T-helper 9 cell (primary cell): ENCODE results near the gene TTLL5.

ENCODE experiments used
- DNase-seq: peaks from one replicate; pipeline ENCODE4 v3.0.0-alpha.2; 2020

The TTLL5 gene

DNA sequence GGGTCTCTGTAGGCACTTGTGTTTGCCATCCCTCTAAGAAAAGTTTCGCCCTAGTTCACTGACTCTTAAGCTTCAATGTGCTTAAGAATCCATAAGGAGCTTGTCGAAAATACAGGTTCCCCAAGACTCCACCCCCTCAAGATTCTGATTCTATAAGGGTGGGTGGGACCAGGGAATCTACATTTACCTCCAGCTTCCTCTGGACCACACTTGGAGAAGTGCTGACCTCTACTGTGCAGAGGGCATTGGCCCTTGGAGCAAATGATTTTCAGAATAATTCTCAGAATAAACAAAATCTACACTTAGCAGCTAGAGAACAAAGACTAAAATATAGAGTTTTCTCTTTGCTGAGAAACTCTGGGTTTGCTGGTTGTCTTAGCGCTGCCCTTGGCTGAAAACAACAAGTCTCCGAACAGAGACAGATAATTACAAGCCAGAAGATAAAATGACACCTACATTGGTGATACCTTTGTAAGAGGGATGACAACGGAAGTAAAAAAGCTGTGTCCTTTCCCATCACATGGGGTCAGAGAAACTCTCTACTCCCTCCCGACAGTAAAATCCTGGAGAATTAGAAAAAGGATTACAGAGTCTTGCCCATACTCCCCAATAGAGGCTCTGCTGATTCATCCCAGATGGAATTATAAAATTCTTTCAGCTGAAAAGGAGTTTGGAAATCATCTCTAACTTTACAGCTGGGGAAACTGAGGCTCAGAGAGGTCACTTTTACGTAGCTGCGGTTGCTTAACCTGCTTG lies 316.0 kb downstream of the TTLL5 start:
- DNase-seq, result no peak

- no peak for DNase-seq
Measured at GRCh38 chr14:75977582-75977943, 316.5 kb downstream of the TTLL5 start.

GRCh38 chr14:75978249-75978731 lies 317.2 kb downstream of the TTLL5 start:
- no peak for DNase-seq

- DNase-seq, result no peak
Measured at GRCh38 chr14:75979071-75979571, 318.1 kb downstream of the TTLL5 start.

GRCh38 chr14:75979648-75980565 lies 318.9 kb downstream of the TTLL5 start:
- no peak for DNase-seq

GRCh38 chr14:75980856-75981255 lies 319.8 kb downstream of the TTLL5 start:
- no peak for DNase-seq

DNA sequence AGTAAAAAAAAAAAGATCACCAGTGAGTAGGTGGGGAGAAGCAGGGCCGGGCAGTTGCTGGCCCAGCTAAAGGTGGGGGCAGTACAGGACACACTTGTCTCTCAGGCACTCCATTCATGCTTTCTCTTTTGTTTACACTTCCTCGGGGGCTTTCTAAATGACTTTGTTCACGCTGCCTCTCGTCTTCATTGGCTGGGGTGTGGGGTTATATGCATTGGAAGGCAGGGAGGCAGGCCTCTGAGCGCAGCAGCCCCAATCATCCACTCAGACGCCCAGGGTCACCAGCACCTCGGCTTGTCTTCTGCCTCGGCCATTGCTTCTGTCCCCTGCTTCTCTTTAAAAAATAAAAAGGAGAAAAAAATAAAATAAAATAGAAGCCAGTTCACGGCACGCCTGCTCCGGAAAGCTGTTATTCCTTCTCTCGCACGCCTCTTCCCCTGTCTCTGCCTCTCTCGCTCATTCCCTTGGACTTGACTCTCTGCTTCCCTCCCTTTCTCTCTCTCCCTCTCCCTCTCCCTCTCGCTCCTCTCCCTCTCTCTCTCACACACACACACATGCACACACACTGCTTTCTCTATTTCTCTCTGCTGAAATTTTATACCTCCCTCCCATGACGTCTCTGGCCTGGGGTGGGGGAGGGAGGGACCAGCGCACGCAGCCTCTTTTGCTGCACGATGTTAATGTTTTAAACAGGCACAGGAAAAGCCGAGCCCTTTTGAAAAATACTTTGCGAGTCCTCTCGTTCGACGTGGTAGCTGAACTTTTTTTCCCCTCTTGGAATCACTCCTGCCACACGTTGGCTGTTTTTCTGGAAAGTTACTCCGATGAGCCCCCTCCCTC lies 320.6 kb downstream of the TTLL5 start, which contains the start of gene TGFB3:
Gene TGFB3, minus strand, starts transcription at position 570 of the 840 bp plus-strand sequence. CDS start 1,102 bp downstream, outside the sequence.
- peak; percentile 39 for DNase-seq

- peak; percentile 68 for DNase-seq
Measured at GRCh38 chr14:75982266-75983018, 321.4 kb downstream of the TTLL5 start.

- DNase-seq, result no peak
Measured at GRCh38 chr14:75983019-75983358, 321.9 kb downstream of the TTLL5 start.

DNA sequence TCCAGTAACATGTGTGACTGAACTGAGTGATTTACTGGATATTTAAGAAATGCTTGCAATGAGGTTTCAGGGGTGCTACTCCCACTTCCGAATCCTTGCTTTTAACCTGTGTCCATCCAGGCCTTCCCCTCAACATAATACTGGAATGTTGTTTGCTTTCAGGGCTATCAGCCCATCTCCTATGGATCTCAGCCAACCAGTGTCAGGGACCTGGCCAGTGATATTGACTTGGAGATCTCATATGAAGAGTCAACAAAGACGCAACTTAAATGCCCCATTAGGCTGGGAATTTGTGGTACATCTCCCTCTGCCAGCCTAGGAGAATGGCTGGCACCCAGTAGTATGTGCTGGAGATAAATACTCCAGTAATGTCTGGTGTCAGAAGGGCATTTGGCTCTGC lies 323.6 kb downstream of the TTLL5 start:
- no peak for DNase-seq

DNA sequence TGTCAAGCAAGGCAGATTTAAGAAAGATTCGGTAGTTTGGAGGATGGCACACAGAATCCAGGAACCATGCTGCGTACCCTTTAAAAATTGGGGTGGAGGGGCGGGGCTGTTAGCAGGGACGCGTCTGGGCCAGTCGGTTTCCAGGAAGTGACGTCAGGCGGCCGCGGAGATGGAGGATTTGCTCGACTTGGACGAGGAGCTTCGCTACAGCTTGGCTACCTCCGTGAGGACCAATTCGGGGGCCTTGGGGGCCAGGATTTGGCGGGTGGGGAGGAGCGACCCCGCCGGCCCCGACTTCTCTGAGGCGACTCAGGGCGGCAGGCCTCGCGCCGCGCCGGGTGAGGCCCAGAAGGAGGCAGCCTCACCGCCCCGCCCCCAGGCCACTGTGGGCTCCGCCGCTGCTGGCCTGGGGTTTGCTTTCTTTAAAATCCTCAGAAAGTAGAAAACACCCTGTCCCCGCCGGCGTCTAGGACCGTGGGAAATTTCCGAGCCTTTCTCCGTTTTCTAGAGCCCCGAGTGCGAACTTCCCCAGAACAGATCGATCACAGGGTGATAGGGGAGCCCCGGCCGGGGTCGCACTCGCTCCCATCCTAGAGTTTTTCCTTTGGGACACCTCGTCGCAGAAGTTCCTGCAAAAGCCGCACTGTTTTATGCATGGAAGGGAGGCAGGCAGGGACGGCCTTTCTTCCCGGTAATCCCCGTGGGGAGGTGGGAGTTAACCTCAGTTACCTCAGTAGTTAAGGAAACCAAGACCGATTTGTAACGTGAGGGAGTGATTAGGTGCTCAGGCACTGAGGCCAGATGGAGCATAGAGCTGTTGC lies 324.8 kb downstream of the TTLL5 start, which contains the start of gene IFT43:
Gene IFT43, plus strand, starts transcription at position 146 of the 821 bp plus-strand sequence. Its CDS starts 24 bp downstream, at position 170.
- peak; percentile 93 for DNase-seq

DNA sequence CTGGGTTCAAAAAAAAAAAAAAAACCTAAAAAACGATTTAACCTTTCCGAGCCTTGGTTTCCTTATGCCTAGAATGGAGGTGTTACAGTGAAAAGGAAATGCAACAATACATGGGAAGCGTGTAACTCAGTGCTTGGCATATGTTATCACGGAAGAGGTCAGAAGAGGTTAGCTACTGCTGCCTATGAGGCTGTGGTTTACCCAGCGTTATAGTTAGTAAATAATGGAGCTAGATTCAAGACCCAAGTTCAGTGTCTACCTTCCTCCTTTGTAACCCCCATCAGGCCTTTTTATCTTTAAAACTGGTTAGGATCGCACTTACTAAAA lies 325.4 kb downstream of the TTLL5 start:
- DNase-seq, result no peak

- DNase-seq, result no peak
Measured at GRCh38 chr14:75987201-75987970, 326.3 kb downstream of the TTLL5 start.

DNA sequence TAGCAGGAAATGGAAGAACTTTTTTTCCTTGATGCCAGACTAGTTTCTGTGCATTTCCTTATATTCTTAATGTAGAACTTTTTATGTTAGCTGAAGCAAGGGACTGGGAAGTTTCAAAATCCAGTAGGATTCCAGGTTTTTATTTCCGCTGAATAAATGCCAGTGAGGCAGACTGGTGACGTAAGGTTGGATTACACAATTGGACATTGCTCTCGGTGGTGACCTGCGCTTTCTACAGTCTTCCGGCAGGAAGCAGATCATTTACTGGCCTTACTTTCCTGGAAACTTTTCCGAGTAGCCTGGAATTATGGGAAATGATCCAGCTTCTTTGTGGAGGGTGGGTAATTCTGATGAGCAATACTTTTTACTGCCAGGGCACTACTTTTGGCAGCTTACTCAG lies 328.1 kb downstream of the TTLL5 start:
- no peak for DNase-seq

DNA sequence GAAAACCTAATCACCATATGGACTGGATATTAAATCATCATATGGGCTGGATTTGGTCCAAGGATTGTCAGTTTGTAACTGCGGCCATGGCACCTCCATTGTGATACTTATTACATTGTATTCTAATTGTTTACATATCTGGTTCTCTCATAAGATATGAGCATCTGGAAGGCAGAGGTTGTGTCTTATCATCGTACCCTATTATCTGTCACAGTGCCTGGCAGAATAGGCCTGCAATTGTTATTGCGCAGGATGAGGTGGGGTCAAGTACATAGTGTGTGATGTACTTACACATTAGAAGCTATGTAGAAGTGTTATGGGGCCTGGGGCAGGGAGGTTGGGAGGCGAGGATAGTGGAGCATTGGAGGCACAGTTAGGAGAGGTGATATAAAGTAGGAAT lies 329.3 kb downstream of the TTLL5 start:
- DNase-seq, result no peak

DNA sequence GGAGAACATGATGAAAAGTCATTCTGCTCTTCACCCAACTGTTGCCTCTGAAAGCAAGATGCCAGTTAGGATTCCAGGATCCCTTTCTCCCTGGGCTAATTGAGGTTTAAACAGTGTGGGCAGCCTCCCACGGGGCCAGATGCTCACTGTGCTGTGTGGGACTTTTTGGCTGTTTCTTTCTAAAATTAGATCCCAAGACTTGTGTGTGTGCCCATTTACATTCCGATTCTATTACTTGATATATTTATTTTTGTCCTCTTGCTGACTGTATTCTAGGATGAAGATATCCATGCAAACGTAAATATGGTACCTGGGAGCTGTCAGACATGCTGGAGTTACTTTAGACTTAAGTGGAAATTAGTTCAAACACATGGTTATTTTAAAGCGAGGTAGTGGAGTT lies 330.7 kb downstream of the TTLL5 start:
- DNase-seq, result no peak

DNA sequence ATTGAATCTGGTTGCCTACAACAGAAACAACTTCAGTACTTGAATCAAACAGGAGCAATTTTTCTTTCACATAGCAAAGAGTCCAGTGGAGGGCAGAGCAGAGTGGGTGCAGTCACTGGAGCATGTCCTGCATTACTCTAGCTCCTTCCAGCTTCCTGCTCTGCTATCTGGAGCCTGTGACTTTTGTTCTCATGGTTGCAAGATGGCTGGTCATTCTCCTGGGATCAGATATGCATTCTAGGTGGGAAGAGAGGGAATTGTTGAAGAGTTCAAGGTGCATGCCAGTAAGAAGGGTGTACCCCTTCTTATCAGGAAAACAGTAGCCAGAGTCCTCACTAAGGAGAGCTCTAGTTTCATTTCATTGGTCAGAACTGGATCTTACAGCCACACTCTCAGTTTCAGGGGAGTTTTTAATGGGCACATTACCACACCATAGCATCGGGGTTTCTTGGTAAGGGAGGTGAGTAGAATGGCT lies 332.6 kb downstream of the TTLL5 start:
- DNase-seq, result no peak

GRCh38 chr14:75995372-75996041 lies 334.5 kb downstream of the TTLL5 start:
- DNase-seq, result no peak

GRCh38 chr14:75996488-75996887 lies 335.4 kb downstream of the TTLL5 start:
- DNase-seq, result no peak
